NB4 (cell line): ENCODE measurements around the gene HEXIM1.
"Not testable (repeated sequence)": the region's sequence is repeated elsewhere in the genome, so short reads cannot be mapped to it uniquely, and the experiment has no call there.

ENCODE experiments used
- MYC ChIP-seq: IDR thresholded peaks from 2 replicates; pipeline ENCODE4 v1.6.1; 2011; ENCODE audit warnings: low read depth, low read length
- POLR2A ChIP-seq: IDR thresholded peaks from 2 replicates; pipeline ENCODE4 v1.6.1; 2011; ENCODE audit warnings: mild to moderate bottlenecking; ENCODE audit not compliant: insufficient read length; ENCODE audit errors: extremely low read depth
- TF ChIP-seq, protein P1 (sequence below): IDR thresholded peaks from one replicate; pipeline ENCODE4 v1.5.1; 2012; ENCODE audit warnings: low read depth, low read length
- TF ChIP-seq, protein P2 (sequence below): IDR thresholded peaks from 2 replicates; pipeline ENCODE4 v1.6.1; 2011; ENCODE audit warnings: low read depth, low read length

- TF ChIP-seq, protein P1, sequence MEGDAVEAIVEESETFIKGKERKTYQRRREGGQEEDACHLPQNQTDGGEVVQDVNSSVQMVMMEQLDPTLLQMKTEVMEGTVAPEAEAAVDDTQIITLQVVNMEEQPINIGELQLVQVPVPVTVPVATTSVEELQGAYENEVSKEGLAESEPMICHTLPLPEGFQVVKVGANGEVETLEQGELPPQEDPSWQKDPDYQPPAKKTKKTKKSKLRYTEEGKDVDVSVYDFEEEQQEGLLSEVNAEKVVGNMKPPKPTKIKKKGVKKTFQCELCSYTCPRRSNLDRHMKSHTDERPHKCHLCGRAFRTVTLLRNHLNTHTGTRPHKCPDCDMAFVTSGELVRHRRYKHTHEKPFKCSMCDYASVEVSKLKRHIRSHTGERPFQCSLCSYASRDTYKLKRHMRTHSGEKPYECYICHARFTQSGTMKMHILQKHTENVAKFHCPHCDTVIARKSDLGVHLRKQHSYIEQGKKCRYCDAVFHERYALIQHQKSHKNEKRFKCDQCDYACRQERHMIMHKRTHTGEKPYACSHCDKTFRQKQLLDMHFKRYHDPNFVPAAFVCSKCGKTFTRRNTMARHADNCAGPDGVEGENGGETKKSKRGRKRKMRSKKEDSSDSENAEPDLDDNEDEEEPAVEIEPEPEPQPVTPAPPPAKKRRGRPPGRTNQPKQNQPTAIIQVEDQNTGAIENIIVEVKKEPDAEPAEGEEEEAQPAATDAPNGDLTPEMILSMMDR = not testable (repeated sequence)
- TF ChIP-seq POLR2A, MYC: not testable (repeated sequence)
- TF ChIP-seq, protein P2, sequence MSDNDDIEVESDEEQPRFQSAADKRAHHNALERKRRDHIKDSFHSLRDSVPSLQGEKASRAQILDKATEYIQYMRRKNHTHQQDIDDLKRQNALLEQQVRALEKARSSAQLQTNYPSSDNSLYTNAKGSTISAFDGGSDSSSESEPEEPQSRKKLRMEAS = not testable (repeated sequence)
Measured at GRCh38 chr17:45124797-45125122, 23.5 kb upstream of the HEXIM1 start.
